Amygdala (tissue), 56 donors: ENCODE measurements around the gene LGALS7B.
A peak's percentile ranks its signal among the peaks of the same experiment; 100 is the strongest.
"Not testable (repeated sequence)": the region's sequence is repeated elsewhere in the genome, so short reads cannot be mapped to it uniquely, and the experiment has no call there.

Experiments used
- DNase-seq, 56 donors: peaks; one replicate each; lab custom pipeline; 2025; lab: John Stamatoyannopoulos, UW

LGALS7B gene

GRCh38 chr19:38793177-38793576 lies 4.2 kb downstream of the LGALS7B start:
- DNase-seq, result peak in 3 of 56 donors; percentile 3 to 29 (median 23)

GRCh38 chr19:38793671-38794070 lies 4.7 kb downstream of the LGALS7B start:
- DNase-seq, result no peak

GRCh38 chr19:38795549-38795948 lies 6.5 kb downstream of the LGALS7B start:
- no peak for DNase-seq

- no peak for DNase-seq
These were observed 7.2 kb downstream of the LGALS7B start for GRCh38 chr19:38796154-38796553.

GRCh38 chr19:38797781-38798180 lies 8.8 kb downstream of the LGALS7B start:
- not testable (repeated sequence) for DNase-seq

GRCh38 chr19:38799104-38799503 lies 10.1 kb downstream of the LGALS7B start:
- no peak for DNase-seq

GRCh38 chr19:38800577-38801347 lies 11.8 kb downstream of the LGALS7B start:
- no peak for DNase-seq

GRCh38 chr19:38801359-38802095 lies 12.5 kb downstream of the LGALS7B start:
- no peak for DNase-seq

- DNase-seq, result no peak
These were observed 14.5 kb downstream of the LGALS7B start for GRCh38 chr19:38803543-38803942.

- DNase-seq, result no peak
These were observed 16.2 kb downstream of the LGALS7B start for GRCh38 chr19:38805180-38805579.

- DNase-seq, result no peak
These were observed 17.4 kb downstream of the LGALS7B start for GRCh38 chr19:38806371-38806770.

GRCh38 chr19:38807374-38808098 lies 18.5 kb downstream of the LGALS7B start:
- not testable (repeated sequence) for DNase-seq

GRCh38 chr19:38808741-38809140 lies 19.7 kb downstream of the LGALS7B start:
- no peak for DNase-seq

GRCh38 chr19:38809592-38810252 lies 20.7 kb downstream of the LGALS7B start:
- no peak for DNase-seq

GRCh38 chr19:38812009-38812840 lies 23.2 kb downstream of the LGALS7B start:
- no peak for DNase-seq

GRCh38 chr19:38812841-38813320 lies 23.9 kb downstream of the LGALS7B start, which contains the start of gene LGALS4:
LGALS4 (minus strand) TSS chr19:38812945; CDS start chr19:38812886, 59 bp downstream.
- DNase-seq, result no peak

GRCh38 chr19:38813323-38813722 lies 24.3 kb downstream of the LGALS7B start:
- DNase-seq, result no peak

- DNase-seq, result not testable (repeated sequence)
These were observed 24.9 kb downstream of the LGALS7B start for GRCh38 chr19:38813932-38814331.
